ENCODE data around the gene ANTXR1.

ANTXR1 gene

GRCh38 chr2:69138793-69139459 is 125.9 kb downstream of the ANTXR1 start:
- DNase-seq = no peak

- no peak for DNase-seq
These were observed 127.0 kb downstream of the ANTXR1 start for GRCh38 chr2:69139778-69140670.

- DNase-seq = no peak
These were observed 128.1 kb downstream of the ANTXR1 start for GRCh38 chr2:69141061-69141460.

DNA sequence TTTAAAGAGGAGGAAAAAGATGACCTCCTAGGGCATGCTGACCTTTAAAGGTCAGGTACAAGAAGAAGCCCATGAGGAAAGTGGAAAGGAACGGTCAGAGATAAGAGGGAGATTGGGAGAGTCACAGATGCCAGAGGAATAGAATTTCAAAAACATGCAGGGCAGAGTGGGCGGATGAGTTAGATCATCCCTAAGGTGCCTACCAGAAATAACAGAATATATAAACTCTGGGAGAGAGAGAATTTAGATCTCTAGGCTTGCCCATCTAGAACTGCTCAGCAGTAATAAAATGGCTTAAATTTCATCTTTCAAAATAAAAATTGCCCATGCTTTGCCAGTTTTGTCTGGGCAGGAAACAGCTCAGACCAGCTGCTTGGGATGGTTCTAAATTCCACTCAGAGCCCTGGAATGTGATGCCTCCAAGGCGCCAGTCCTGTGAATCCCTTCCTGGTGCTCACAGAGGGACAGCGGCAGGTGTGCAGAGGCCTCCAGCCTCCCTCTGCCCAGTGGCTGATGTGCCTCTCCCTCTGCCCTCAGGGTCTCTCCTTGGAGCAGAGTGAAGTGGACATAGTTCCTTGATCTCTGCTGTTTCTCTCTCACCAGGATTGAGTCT is 130.9 kb downstream of the ANTXR1 start:
- no peak for DNase-seq

DNA sequence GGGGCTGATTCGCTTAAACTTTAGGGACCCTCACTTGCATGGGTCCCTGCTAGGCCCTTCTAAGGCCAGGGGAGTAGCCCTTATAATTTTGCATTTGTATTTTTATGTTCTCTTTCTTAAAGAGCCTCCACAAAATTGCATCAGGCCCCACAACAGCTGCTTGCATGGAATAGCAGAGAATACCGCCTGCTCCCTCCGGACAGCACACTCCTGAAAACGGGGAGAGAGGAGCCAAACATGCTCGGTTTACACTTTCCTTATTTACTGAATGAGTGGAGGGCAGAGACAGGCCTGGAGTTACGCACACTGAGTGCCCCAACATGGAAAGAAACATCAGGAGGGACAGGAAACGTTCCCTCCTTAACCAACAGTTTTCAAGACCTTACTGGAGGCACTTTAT is 132.2 kb downstream of the ANTXR1 start:
- DNase-seq = no peak

DNA sequence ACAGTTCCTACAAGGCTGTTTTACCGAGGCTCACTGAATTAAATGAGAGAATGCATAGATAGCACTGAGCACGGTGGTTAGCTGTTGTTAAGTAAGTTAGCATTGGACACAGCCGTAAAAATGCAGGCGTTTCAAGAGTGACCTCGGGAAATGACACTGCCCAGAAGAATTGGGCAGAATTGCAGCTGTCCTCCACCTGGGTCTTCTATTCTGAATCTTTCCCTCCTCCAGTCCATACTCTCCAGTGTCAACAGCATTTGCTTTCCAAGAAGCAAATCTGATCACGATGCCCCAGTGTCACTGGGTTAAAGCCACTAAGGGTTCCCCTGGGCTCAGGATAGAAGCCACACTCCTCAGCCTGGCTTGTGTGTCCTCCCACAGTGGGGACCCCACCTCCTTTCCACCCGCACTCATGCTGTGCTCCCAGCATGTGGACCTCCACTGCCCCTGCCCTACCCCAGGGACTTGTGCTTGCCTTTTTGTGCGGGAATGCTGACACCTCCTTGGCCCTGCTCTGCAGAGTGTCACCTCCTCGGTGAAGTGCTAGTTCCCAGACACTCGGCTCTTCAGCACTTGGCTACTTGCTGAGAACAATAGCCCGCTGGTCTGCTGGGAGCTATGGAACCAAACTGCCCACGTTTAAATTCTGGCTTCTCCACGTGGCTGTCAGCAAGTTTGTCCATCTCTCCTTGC is 135.0 kb downstream of the ANTXR1 start:
- no peak for DNase-seq

DNA sequence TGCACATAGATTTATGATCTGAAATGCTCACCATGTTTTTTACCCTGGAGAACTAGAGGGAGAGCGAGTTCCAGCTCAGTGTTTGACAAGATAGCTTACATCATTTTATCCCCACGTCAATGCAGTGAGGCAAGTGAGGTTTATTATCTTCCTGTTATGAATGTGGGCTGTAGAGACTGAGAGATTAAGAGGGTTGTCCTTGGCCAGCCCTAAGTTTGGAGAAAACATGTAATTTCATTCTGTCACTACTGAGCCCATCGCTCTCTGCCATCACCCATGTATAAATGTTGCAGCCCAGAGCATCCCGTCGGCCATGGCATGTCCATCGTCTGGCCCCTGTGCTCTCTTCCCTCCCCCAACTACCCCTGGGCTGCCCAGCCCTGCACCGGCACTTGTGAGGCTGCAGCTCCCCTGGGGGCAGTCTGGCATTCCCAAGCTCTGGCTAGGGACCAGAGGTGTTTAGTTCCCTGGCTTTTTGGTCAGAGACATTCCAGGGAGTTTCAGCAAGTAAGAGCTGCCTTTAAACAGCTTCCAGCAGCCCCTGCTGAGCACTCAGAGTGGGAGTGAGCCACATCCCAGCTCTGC is 136.7 kb downstream of the ANTXR1 start:
- DNase-seq = no peak

GRCh38 chr2:69151931-69152330 is 139.0 kb downstream of the ANTXR1 start:
- no peak for DNase-seq

DNA sequence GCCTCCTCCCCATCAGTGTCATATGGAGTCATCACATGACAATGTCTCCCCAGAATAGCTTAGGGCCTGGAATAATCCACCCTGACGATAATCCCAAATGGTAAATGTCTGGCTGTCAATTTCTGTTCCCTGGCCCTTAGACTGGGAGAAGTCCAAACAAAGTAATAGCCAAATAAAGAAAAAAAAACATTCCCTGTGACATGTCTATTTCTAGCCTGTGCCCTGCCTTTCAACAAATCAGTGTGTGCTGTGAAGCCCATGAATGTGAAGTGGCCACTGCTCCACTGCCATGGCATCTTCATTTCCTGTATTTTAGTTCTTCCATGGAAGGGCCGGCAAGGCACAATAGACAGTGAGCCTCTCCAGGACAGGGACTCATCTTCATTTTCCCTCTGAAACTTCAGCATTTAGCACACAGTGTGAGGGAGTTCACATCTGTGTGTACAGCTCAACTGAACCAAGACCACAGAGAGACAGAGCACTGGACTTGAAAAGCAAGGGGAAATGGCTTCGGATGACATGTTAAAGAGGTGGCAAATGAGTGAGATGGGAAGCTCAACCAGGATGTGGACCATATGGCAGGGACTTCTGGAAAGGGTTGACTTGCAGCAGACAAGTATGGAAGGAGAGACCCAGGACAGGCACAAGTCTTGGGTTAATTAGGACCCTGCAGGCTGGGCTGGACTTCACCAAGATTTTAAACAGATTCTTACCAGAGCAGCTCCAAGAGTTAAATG is 140.0 kb downstream of the ANTXR1 start:
- no peak for DNase-seq

DNA sequence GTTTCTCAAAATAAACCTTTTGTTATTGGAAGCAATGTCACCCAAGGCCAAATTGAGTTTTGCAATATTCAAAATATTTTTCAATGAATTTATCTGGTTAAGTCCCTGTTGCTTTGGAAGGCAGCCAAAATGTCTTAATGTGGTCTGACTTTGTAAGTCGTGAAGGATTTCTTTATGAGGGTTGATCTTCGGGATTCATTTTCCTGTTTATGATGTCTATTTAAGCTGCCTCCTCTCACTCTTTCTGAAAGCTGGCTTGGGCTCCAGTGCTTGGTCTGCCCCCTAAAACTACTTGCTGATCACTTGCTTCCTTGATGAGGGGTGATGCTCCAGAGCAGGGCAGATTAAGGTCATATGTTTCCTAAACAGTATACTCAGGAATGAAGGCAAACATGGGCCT is 141.1 kb downstream of the ANTXR1 start:
- no peak for DNase-seq

- no peak for DNase-seq
These were observed 143.6 kb downstream of the ANTXR1 start for GRCh38 chr2:69156624-69157023.

GRCh38 chr2:69157441-69157840 is 144.5 kb downstream of the ANTXR1 start:
- no peak for DNase-seq

DNA sequence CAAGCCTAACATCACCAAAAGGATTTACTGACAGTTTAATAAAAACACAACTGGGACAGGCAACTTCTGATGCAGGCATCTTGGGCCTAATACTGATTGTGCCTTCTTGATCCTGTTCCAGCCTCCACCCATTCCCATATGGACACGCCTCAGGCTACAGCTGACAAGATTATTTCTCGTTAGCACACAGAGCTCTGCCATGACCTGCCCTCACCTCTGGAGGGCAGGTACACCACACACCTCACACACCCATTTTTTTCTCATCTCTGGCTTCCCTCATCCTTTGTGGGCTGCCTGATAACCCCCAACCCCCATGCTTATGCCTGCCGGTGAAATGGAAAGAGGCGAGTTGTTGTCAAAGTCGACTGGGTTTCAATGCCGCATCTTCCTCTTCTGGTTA is 147.0 kb downstream of the ANTXR1 start:
- DNase-seq = no peak

DNA sequence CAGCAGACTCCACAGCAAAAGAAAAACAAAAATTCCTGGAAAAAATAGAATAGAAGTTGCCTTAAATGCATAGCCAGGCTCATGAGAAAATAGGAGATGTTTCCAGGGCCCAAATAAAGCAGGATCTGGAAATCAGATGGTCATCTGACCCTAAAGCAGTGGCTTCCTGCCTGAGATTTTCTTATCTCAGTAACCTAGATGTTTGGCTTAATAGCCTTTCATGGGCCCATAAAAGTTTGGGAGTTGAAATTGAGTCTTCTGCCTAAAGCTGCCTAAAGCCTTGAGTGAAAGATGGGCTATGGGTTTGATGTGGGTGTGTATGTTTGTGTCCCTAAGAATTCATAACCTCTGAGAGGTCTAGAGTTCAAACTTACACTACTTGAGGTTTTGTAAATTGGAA is 149.1 kb downstream of the ANTXR1 start:
- no peak for DNase-seq

GRCh38 chr2:69163109-69163508 is 150.1 kb downstream of the ANTXR1 start:
- no peak for DNase-seq

GRCh38 chr2:69163556-69163955 is 150.6 kb downstream of the ANTXR1 start:
- DNase-seq = no peak

DNA sequence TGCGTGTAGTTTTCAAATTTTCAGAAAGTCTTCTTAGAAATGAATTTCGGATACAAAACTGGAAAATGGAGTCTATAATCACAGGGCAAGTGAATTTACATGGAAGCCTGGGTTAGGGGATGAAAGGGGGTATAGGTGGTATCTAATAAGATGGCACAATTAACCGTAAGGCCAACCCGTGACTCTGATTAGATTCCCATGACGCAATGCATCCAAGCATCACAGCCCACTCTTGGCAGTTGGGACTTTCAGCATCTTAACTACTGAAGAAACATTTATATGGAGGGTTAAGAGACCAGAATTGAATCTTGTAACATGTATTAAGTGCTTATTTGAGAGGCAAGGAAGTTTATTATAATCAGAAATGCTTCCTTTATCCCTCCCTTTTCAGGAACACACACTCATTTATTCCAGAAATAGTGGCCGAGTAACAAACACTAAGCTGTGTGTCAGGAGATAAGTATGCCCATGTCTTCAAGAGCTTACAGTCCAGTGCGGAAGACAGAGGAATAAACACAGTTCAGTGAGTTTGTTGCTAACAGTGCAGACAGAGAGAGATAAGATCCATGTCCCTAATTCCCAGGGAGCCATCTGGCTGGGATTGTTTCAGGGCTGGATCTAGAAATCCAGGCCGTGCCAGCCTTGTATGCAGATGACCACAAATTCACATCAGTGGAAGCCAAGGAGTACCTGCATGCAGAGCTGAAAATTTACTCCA is 151.2 kb downstream of the ANTXR1 start:
- no peak for DNase-seq

GRCh38 chr2:69165091-69165880 is 152.3 kb downstream of the ANTXR1 start:
- DNase-seq = no peak

DNA sequence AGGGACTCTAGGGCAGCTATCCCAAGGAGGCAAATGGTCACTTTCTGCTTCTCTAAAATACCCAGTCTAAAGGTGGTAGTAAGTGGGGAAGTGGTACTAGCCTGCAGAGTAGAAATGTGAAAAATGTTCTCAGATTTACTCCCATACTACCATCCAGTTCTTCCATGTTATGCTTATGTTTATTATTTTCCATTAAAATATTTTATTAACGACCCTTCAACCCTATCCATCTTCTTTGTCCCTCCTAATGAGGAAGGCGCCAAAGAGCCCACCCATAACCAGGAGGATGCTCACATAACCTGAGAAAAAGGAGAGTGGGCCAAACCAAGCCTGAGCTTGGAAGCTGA is 153.5 kb downstream of the ANTXR1 start:
- DNase-seq = no peak

- no peak for DNase-seq
These were observed 154.0 kb downstream of the ANTXR1 start for GRCh38 chr2:69166812-69167468.
